Ramos (cell line): Measurements from ENCODE around the gene AQP9.

ENCODE experiments used
- in situ Hi-C: fragments of 300-500 bp; cut with MboI; formaldehyde crosslinking; loops from one replicate; pipeline ENCODE4 v1.14.3; 2022; ENCODE audit warnings: low sequenced_read_pairs; ENCODE audit not compliant: unreplicated experiment

AQP9 gene

GRCh38 chr15:58217460-58217859 lies 79.3 kb downstream of the AQP9 start:
- in situ Hi-C loops = no loop called here

- in situ Hi-C loops = loop anchor here (10.0 kb wide), 1 partner anchor 1303 kb away; no protein-coding TSS in a partner anchor
Measured at GRCh38 chr15:58221591-58222241, 83.5 kb downstream of the AQP9 start.

- in situ Hi-C loops = loop anchor here (10.0 kb wide), 1 partner anchor 1302 kb away; no protein-coding TSS in a partner anchor
Measured at GRCh38 chr15:58222679-58223078, 84.5 kb downstream of the AQP9 start.

- in situ Hi-C loops = loop anchor here (10.0 kb wide), 1 partner anchor 1301 kb away; no protein-coding TSS in a partner anchor
Measured at GRCh38 chr15:58223432-58223831, 85.3 kb downstream of the AQP9 start.

- in situ Hi-C loops = loop anchor here (10.0 kb wide), 1 partner anchor 1301 kb away; no protein-coding TSS in a partner anchor
Measured at GRCh38 chr15:58224068-58224467, 85.9 kb downstream of the AQP9 start.

- in situ Hi-C loops = loop anchor here (10.0 to 25.0 kb wide), 3 partner anchors 534 to 1297 kb away; partner anchors contain the start of gene MINDY2
Measured at GRCh38 chr15:58227706-58228543, 89.7 kb downstream of the AQP9 start.

- in situ Hi-C loops = loop anchor here (10.0 to 25.0 kb wide), 3 partner anchors 534 to 1296 kb away; partner anchors contain the start of gene MINDY2
Measured at GRCh38 chr15:58228718-58229117, 90.5 kb downstream of the AQP9 start.

GRCh38 chr15:58229297-58229768 lies 91.2 kb downstream of the AQP9 start:
- in situ Hi-C loops = loop anchor here (10.0 to 25.0 kb wide), 3 partner anchors 533 to 1295 kb away; partner anchors contain the start of gene MINDY2

- in situ Hi-C loops = loop anchor here (25.0 kb wide), 2 partner anchors 530 to 630 kb away; partner anchors contain the start of gene MINDY2
Measured at GRCh38 chr15:58232281-58233065, 94.3 kb downstream of the AQP9 start.

GRCh38 chr15:58233341-58233740 lies 95.2 kb downstream of the AQP9 start:
- in situ Hi-C loops = loop anchor here (25.0 kb wide), 2 partner anchors 529 to 629 kb away; partner anchors contain the start of gene MINDY2
